ENCODE results near the gene TEX29. TPM values are rescaled to one million over a fixed set of nuclear protein-coding genes. Genes with fewer than 3 reads are reported as not detected.

The TEX29 gene
- polyA plus RNA-seq, 1 donor from 2014 or later, result not detected

GRCh38 chr13:111384441-111385182, 64.2 kb downstream of the TEX29 start:
- peak; percentile 94 for TF ChIP-seq EP300 (conservative IDR thresholded peaks at IDR 0.05; ENCODE audit: poor library complexity, severe bottlenecking)
- TF ChIP-seq, protein P1, sequence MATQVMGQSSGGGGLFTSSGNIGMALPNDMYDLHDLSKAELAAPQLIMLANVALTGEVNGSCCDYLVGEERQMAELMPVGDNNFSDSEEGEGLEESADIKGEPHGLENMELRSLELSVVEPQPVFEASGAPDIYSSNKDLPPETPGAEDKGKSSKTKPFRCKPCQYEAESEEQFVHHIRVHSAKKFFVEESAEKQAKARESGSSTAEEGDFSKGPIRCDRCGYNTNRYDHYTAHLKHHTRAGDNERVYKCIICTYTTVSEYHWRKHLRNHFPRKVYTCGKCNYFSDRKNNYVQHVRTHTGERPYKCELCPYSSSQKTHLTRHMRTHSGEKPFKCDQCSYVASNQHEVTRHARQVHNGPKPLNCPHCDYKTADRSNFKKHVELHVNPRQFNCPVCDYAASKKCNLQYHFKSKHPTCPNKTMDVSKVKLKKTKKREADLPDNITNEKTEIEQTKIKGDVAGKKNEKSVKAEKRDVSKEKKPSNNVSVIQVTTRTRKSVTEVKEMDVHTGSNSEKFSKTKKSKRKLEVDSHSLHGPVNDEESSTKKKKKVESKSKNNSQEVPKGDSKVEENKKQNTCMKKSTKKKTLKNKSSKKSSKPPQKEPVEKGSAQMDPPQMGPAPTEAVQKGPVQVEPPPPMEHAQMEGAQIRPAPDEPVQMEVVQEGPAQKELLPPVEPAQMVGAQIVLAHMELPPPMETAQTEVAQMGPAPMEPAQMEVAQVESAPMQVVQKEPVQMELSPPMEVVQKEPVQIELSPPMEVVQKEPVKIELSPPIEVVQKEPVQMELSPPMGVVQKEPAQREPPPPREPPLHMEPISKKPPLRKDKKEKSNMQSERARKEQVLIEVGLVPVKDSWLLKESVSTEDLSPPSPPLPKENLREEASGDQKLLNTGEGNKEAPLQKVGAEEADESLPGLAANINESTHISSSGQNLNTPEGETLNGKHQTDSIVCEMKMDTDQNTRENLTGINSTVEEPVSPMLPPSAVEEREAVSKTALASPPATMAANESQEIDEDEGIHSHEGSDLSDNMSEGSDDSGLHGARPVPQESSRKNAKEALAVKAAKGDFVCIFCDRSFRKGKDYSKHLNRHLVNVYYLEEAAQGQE (IDR thresholded peaks at IDR 0.05; ENCODE audit: borderline replicate concordance), result no peak
- peak; percentile 51 for TF ChIP-seq MXI1 (conservative IDR thresholded peaks at IDR 0.05; ENCODE audit: poor library complexity, severe bottlenecking)
- peak; percentile 82 for TF ChIP-seq POLR2AphosphoS5 (IDR thresholded peaks at IDR 0.05)
- peak; percentile 50 for TF ChIP-seq SMC3 (conservative IDR thresholded peaks at IDR 0.05; ENCODE audit: poor library complexity)
- TF ChIP-seq RAD21 (conservative IDR thresholded peaks at IDR 0.05), result peak; percentile 53
- H2AFZ ChIP-seq (ENCODE audit: low read depth, low read length), result peak overlapping the region; percentile 37
- no peaks in the 10 kb centered on the region for H3K9me3 ChIP-seq (ENCODE audit: low read length)
- H3K36me3 ChIP-seq (ENCODE audit: insufficient read depth, low read length), result no peaks in the 10 kb centered on the region
- H3K4me3 ChIP-seq (ENCODE audit: low read length), result peak overlapping the region; percentile 47
- no peaks in the 10 kb centered on the region for H3K9me2 ChIP-seq (ENCODE audit: insufficient read depth, low read length)
- H3K4me2 ChIP-seq (ENCODE audit: low read length), result no peak overlapping the region
- H3F3A ChIP-seq (ENCODE audit: insufficient read depth, low read length, poor library complexity, severe bottlenecking), result peaks cover 2% of the 10 kb centered on the region
- peak overlapping the region; percentile 91 for H3K27ac ChIP-seq (ENCODE audit: low read length)
- H4K20me1 ChIP-seq (ENCODE audit: insufficient read depth), result no peaks in the 10 kb centered on the region
- no peaks in the 10 kb centered on the region for H3K79me2 ChIP-seq (replicated peaks; ENCODE audit: insufficient read depth, low read length)
- H3K27me3 ChIP-seq (ENCODE audit: insufficient read depth, low read depth, low read length), result no peaks in the 10 kb centered on the region
- H3K9ac ChIP-seq (ENCODE audit: low read length), result peak overlapping the region; percentile 60

DNA sequence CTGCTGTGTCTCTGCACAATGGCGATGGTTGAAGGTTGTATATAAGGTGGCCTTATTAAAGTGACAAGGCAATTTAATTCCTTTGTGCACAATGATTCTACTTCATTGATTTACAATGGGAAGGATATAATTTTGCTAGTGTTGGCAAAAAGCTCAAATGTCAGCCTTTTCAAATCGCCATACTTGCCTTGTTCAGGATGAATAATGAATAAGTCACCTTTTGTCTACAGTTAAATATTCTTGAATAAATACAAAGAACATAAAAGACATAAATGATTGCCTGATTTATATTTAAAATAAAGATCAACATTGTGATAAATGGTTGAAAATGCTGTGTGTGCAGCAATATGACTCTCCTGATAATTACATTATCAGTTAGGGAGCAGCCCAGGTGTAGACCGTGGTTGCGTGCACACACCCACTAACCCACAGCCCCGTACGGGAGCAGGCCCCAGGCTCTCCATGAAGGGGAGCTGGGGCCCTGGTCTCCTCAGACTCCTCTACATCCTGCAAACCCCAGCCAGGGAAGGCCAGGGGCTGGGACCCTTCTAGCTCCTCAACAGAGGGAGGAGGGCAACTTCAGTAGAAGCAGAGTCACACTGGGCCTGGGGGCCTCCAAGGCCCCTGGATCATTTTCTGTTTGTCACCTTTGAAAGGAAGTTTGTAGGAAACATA, 64.9 kb downstream of the TEX29 start:
- H3K9me3 ChIP-seq (ENCODE audit: low read length), result no peaks in the 10 kb centered on the region
- peak overlapping the region; percentile 50 for H3K4me2 ChIP-seq (ENCODE audit: low read length)
- no peaks in the 10 kb centered on the region for H3K9me2 ChIP-seq (ENCODE audit: insufficient read depth, low read length)
- H4K20me1 ChIP-seq (ENCODE audit: insufficient read depth), result no peaks in the 10 kb centered on the region
- H3K27ac ChIP-seq (ENCODE audit: low read length), result peak overlapping the region; percentile 91
- H3K27me3 ChIP-seq (ENCODE audit: insufficient read depth, low read depth, low read length), result no peaks in the 10 kb centered on the region
- TF ChIP-seq MXI1 (conservative IDR thresholded peaks at IDR 0.05; ENCODE audit: poor library complexity, severe bottlenecking) (no peak), RAD21 (conservative IDR thresholded peaks at IDR 0.05) (no peak), TAF1 (IDR thresholded peaks at IDR 0.05; ENCODE audit: low read depth) (peak; percentile 37), EZH2 (IDR thresholded peaks at IDR 0.05; ENCODE audit: borderline replicate concordance, insufficient read depth, low read length, poor library complexity, severe bottlenecking) (no peak), SMC3 (conservative IDR thresholded peaks at IDR 0.05; ENCODE audit: poor library complexity) (no peak), EP300 (conservative IDR thresholded peaks at IDR 0.05; ENCODE audit: poor library complexity, severe bottlenecking) (peak; percentile 65), POLR2AphosphoS5 (IDR thresholded peaks at IDR 0.05) (peak; percentile 8)
- TF ChIP-seq, protein P2, sequence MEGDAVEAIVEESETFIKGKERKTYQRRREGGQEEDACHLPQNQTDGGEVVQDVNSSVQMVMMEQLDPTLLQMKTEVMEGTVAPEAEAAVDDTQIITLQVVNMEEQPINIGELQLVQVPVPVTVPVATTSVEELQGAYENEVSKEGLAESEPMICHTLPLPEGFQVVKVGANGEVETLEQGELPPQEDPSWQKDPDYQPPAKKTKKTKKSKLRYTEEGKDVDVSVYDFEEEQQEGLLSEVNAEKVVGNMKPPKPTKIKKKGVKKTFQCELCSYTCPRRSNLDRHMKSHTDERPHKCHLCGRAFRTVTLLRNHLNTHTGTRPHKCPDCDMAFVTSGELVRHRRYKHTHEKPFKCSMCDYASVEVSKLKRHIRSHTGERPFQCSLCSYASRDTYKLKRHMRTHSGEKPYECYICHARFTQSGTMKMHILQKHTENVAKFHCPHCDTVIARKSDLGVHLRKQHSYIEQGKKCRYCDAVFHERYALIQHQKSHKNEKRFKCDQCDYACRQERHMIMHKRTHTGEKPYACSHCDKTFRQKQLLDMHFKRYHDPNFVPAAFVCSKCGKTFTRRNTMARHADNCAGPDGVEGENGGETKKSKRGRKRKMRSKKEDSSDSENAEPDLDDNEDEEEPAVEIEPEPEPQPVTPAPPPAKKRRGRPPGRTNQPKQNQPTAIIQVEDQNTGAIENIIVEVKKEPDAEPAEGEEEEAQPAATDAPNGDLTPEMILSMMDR (IDR thresholded peaks at IDR 0.05; ENCODE audit: poor library complexity, severe bottlenecking), result no peak
- TF ChIP-seq, protein P1 (IDR thresholded peaks at IDR 0.05; ENCODE audit: borderline replicate concordance), result peak; percentile 72
- peak overlapping the region; percentile 60 for H3K9ac ChIP-seq (ENCODE audit: low read length)
- peak overlapping the region; percentile 37 for H2AFZ ChIP-seq (ENCODE audit: low read depth, low read length)
- H3K4me3 ChIP-seq (ENCODE audit: low read length), result peak overlapping the region; percentile 47
- no peaks in the 10 kb centered on the region for H3K79me2 ChIP-seq (replicated peaks; ENCODE audit: insufficient read depth, low read length)
- no peaks in the 10 kb centered on the region for H3K36me3 ChIP-seq (ENCODE audit: insufficient read depth, low read length)
- peaks cover 2% of the 10 kb centered on the region for H3F3A ChIP-seq (ENCODE audit: insufficient read depth, low read length, poor library complexity, severe bottlenecking)
